B cell (primary cell): ENCODE data around the gene EMID1. TPM values are rescaled to one million over a fixed set of nuclear protein-coding genes. Genes with fewer than 3 reads are reported as not detected.

ENCODE experiments used
- ATAC-seq: fragments of 200-7000 bp; cut with Tn5 transposase; one replicate; pipeline ENCODE4 v1.10.0; 2021; ENCODE audit warnings: low read depth, mild to moderate bottlenecking, moderate number of reproducible peaks, moderate library complexity
- CTCF ChIA-PET: fragments of 350-600 bp; sonication (Branson Sonifier 250); formaldehyde crosslinking; loops from one replicate; lab custom pipeline; 2021; ENCODE audit warnings: antibody characterized with exemption, inconsistent platforms; lab: Charles Lee
- POLR2A ChIA-PET: fragments of 350-600 bp; sonication (Branson Sonifier 250); formaldehyde crosslinking; loops from one replicate; lab custom pipeline; 2021; ENCODE audit warnings: antibody characterized with exemption; lab: Charles Lee
- DNase-seq: peaks from one replicate; pipeline ENCODE4 v3.0.0; 2013
- H2AFZ ChIP-seq: 2 replicates; pipeline ENCODE4 v1.6.1; 2012; ENCODE audit warnings: mild to moderate bottlenecking, low read depth, low read length; ENCODE audit not compliant: insufficient read depth, poor library complexity, severe bottlenecking
- H3K27ac ChIP-seq, 2 donors: 1 replicate in 1 of 2; 2 replicates in 1 of 2; pipeline ENCODE4 v1.5.1; 2012 to 2013; ENCODE audit warnings: low read length in 2 of 2, mild to moderate bottlenecking in 2 of 2, moderate library complexity in 1 of 2
- H3K27me3 ChIP-seq, 4 experiments: fragments of 200-600 bp in 1 of 4; sonication (generic) in 1 of 4; replicated peaks in 1 of 4; 1 replicate in 2 of 4; 2 replicates in 2 of 4; pipeline versions ENCODE4 v1.6.1 to v1.7.0; 2013 to 2016; ENCODE audit warnings: low read length in 3 of 4, mild to moderate bottlenecking in 2 of 4, mixed read lengths in 1 of 4, moderate library complexity in 1 of 4; ENCODE audit not compliant: insufficient read depth in 4 of 4, control insufficient read depth in 3 of 4; ENCODE audit errors: control extremely low read depth in 1 of 4
- H3K36me3 ChIP-seq, 2 experiments: replicated peaks in 1 of 2; 1 replicate in 1 of 2; 2 replicates in 1 of 2; pipeline versions ENCODE4 v1.6.1 to v1.7.1; 2013; ENCODE audit warnings: low read length in 1 of 2; ENCODE audit not compliant: insufficient read depth in 2 of 2, control insufficient read depth in 1 of 2; ENCODE audit errors: control extremely low read depth in 1 of 2, extremely low read depth in 1 of 2
- H3K4me1 ChIP-seq, 2 donors: fragments of 200-600 bp in 1 of 2; sonication (generic) in 1 of 2; 1 replicate in 1 of 2; 2 replicates in 1 of 2; pipeline versions ENCODE4 v1.5.1 to v1.6.1; 2013 to 2017; ENCODE audit warnings: low read length in 2 of 2; ENCODE audit not compliant: control insufficient read depth in 2 of 2, insufficient read depth in 2 of 2
- H3K4me2 ChIP-seq: replicated peaks from 2 replicates; pipeline ENCODE3; 2012; ENCODE audit warnings: mild to moderate bottlenecking, low read depth, low read length; ENCODE audit not compliant: poor library complexity, severe bottlenecking
- H3K4me3 ChIP-seq, 5 experiments: fragments of 200-600 bp in 1 of 5; sonication (generic) in 1 of 5; 1 replicate in 3 of 5; 2 replicates in 2 of 5; pipeline versions ENCODE4 v1.5.1 to v1.7.0; 2011 to 2016; ENCODE audit warnings: low read length in 4 of 5, mild to moderate bottlenecking in 4 of 5, low read depth in 2 of 5, control low read depth in 1 of 5, moderate library complexity in 1 of 5; ENCODE audit not compliant: insufficient read depth in 1 of 5; ENCODE audit errors: control extremely low read depth in 1 of 5, extremely low read depth in 1 of 5
- H3K79me2 ChIP-seq: fragments of 200-600 bp; sonication (generic); one replicate; pipeline ENCODE4 v1.6.0; 2016; ENCODE audit warnings: low read length; ENCODE audit not compliant: control insufficient read depth, insufficient read depth
- H3K9ac ChIP-seq: fragments of 200-600 bp; sonication (generic); 2 replicates; pipeline ENCODE4 v1.6.1; 2017; ENCODE audit warnings: mild to moderate bottlenecking, low read length, moderate library complexity
- H3K9me3 ChIP-seq, 3 donors: one replicate each; pipeline versions ENCODE4 v1.6.1 to v1.7.1; 2013; ENCODE audit warnings: low read length in 2 of 3; ENCODE audit not compliant: control insufficient read depth in 2 of 3, insufficient read depth in 1 of 3; ENCODE audit errors: control extremely low read depth in 1 of 3
- H4K20me1 ChIP-seq: 2 replicates; pipeline ENCODE4 v1.6.0; 2012; ENCODE audit warnings: mild to moderate bottlenecking, low read length; ENCODE audit not compliant: insufficient read depth, control insufficient read depth, poor library complexity, severe bottlenecking
- H3K27ac Mint-ChIP-seq: one replicate; pipeline ENCODE4 v1.8.0; 2021; ENCODE audit warnings: mixed read lengths
- H3K27me3 Mint-ChIP-seq: one replicate; pipeline ENCODE4 v1.8.0; 2021; ENCODE audit warnings: mixed read lengths
- H3K4me1 Mint-ChIP-seq: one replicate; pipeline ENCODE4 v1.8.0; 2021; ENCODE audit warnings: mixed read lengths
- H3K4me3 Mint-ChIP-seq: one replicate; pipeline ENCODE4 v1.8.0; 2021; ENCODE audit warnings: mixed read lengths
- H3K9me3 Mint-ChIP-seq: one replicate; pipeline ENCODE4 v1.8.0; 2022; ENCODE audit warnings: mixed read lengths; ENCODE audit not compliant: insufficient read depth
- CTCF ChIP-seq: fragments of 200-600 bp; IDR thresholded peaks from one replicate; pipeline ENCODE4 v1.8.0; 2022; ENCODE audit warnings: antibody characterized with exemption, mild to moderate bottlenecking
- EZH2 ChIP-seq: IDR thresholded peaks from 2 replicates; pipeline ENCODE4 v1.6.1; 2012; ENCODE audit warnings: borderline replicate concordance, low read depth, mild to moderate bottlenecking, moderate library complexity, low read length; ENCODE audit not compliant: insufficient read depth, poor library complexity, severe bottlenecking
- WGBS: methylation state at CpG from one replicate; pipeline ENCODE4 v1.1.5; 2013; ENCODE audit warnings: missing lambda C conversion rate; ENCODE audit not compliant: insufficient coverage; 5-methylcytosine and 5-hydroxymethylcytosine counted together
- intact Hi-C: fragments of 100-400 bp; cut with micrococcal nuclease; formaldehyde crosslinking; loops from one replicate; pipeline ENCODE4 v1.10.0; 2022
- polyA plus RNA-seq: library from polyadenylated mRNA; depleted of rRNA; stranded (reverse); fragments of >200 nt; gene quantifications from 2 replicates; pipeline ENCODE4 v1.2.3, GENCODE V29; 2012
- total RNA-seq, 2 donors: library from RNA; stranded (reverse); fragments of 120-200 nt in 1 of 2; gene quantifications; 1 replicate in 1 of 2; 2 replicates in 1 of 2; pipeline versions ENCODE4 v1.2.3 to v1.2.4, GENCODE V29; 2013 to 2022

The EMID1 gene
- total and polyA plus RNA-seq, 2 donors (not counting 1 experiment from before 2014, with no cell fraction given), result not detected

GRCh38 chr22:29190918-29191317, 14.8 kb upstream of the EMID1 start:
- WGBS, result 100% methylated on average over 5 of the region's 10 CpGs
- H3K27me3 Mint-ChIP-seq, result peaks cover 39% of the 10 kb centered on the region
- Histone ChIP-seq H3K9me3 (peaks cover 0 to 15% (median 3%) of the 10 kb centered on the region in 3 donors), H3K9ac (no peak overlapping the region), H3K4me2 (no peak overlapping the region), H3K4me3 (no peak overlapping the region), H3K27me3 (peaks cover 0 to 25% (median 6%) of the 10 kb centered on the region in 4 experiments), H3K79me2 (no peaks in the 10 kb centered on the region), H4K20me1 (no peaks in the 10 kb centered on the region), H3K4me1 (no peaks in the 10 kb centered on the region), H3K36me3 (no peaks in the 10 kb centered on the region), H2AFZ (no peak overlapping the region), H3K27ac (no peak overlapping the region)
- H3K9me3 Mint-ChIP-seq, result no peaks in the 10 kb centered on the region
- ChIA-PET CTCF (no interaction called here), POLR2A (no interaction called here)
- ATAC-seq (no peak), DNase-seq (no peak)
- no peak overlapping the region for H3K27ac Mint-ChIP-seq
- no peak overlapping the region for H3K4me3 Mint-ChIP-seq
- TF ChIP-seq CTCF (no peak), EZH2 (no peak)
- intact Hi-C loops, result no loop called here
- no peaks in the 10 kb centered on the region for H3K4me1 Mint-ChIP-seq

GRCh38 chr22:29193021-29193420, 12.7 kb upstream of the EMID1 start:
- Histone ChIP-seq H3K36me3 (no peaks in the 10 kb centered on the region), H4K20me1 (no peaks in the 10 kb centered on the region), H3K79me2 (no peaks in the 10 kb centered on the region), H3K4me1 (no peaks in the 10 kb centered on the region), H2AFZ (no peak overlapping the region), H3K4me2 (no peak overlapping the region), H3K27ac (no peak overlapping the region), H3K27me3 (peaks cover 0 to 19% (median 2%) of the 10 kb centered on the region in 4 experiments), H3K9ac (no peak overlapping the region), H3K9me3 (peaks cover 0 to 13% (median 0%) of the 10 kb centered on the region in 3 donors), H3K4me3 (no peak overlapping the region)
- ChIA-PET POLR2A (no interaction called here), CTCF (interaction anchor here (0.6 kb wide), 1 partner anchor 92 kb away, joined by 3 read pairs; no protein-coding TSS in a partner anchor)
- 91% methylated on average over 7 of the region's 8 CpGs for WGBS
- Mint-ChIP-seq H3K4me1 (no peaks in the 10 kb centered on the region), H3K4me3 (no peak overlapping the region), H3K27me3 (peaks cover 42% of the 10 kb centered on the region), H3K27ac (no peak overlapping the region), H3K9me3 (no peaks in the 10 kb centered on the region)
- DNase-seq (no peak), ATAC-seq (no peak)
- TF ChIP-seq CTCF, result no peak
- intact Hi-C loops, result no loop called here
